Spleen (tissue), 7 donors: ENCODE measurements around the gene PLEKHM2.

ENCODE experiments used
- CTCF ChIP-seq, 11 experiments: fragments of 200-600 bp in 7 of 11; fragments of 450-650 bp in 4 of 11; sonication (generic) in 4 of 11; IDR thresholded peaks in 8 of 11; conservative IDR thresholded peaks in 3 of 11; 1 replicate in 7 of 11; 2 replicates in 4 of 11; pipeline versions ENCODE4 v1.4.0 to v1.8.0; 2016 to 2021; ENCODE audit warnings: antibody characterized with exemption in 11 of 11, inconsistent platforms in 4 of 11, mild to moderate bottlenecking in 1 of 11
- POLR2AphosphoS5 ChIP-seq, 3 donors: sonication (generic); formaldehyde crosslinking; IDR thresholded peaks; one replicate each; pipeline ENCODE4 v1.5.1; 2017; ENCODE audit warnings: antibody characterized with exemption in 3 of 3
- donor health status: DM: no; HTN: no; CAD: no; lungs with moderate emphysema.
- donor health status: DM: no; HTN: no; CAD: no.
- donor health status: DM: no; HTN: no; CAD: no.

DNA sequence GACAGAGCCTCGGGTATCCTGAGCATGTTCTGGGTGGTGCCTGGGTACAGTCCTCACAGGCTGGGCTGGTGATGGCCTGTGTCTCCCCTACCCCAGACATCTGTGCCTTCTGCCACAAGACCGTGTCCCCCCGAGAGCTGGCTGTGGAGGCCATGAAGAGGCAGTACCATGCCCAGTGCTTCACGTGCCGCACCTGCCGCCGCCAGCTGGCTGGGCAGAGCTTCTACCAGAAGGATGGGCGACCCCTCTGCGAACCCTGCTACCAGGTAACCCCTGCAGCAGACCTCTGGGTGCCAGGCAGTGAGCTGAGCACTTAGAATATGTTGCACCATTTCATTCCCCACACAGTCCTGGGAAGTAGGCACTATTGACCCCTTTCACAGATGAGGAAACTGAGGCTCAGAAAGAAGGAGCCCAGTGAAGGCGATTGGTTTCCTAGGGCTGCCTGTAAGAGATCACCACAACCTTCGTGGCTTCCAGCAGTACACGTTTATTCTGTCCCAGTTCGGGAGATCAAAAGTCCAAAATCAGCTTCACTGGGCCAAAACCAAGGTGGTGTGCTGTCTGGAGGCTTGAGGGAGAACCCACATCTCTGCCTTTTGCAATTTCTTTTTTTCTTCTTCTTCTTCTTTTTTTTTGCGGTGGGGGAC, 86.3 kb downstream of the PLEKHM2 start:
- TF ChIP-seq CTCF (IDR thresholded peaks at IDR 0.05 in 8 of 11, conservative IDR thresholded peaks at IDR 0.05 in 3 of 11) (no peak), POLR2AphosphoS5 (IDR thresholded peaks at IDR 0.05) (no peak)
